ENCODE results near the gene WDPCP. TPM values are rescaled to one million over a fixed set of nuclear protein-coding genes. Genes with fewer than 3 reads are reported as not detected.

WDPCP gene
- total and polyA plus RNA-seq, 2 of the 8 experiments (the other 6 are each of a cell fraction or from before 2014, with no cell fraction given): 9.3 to 25.8 TPM

DNA sequence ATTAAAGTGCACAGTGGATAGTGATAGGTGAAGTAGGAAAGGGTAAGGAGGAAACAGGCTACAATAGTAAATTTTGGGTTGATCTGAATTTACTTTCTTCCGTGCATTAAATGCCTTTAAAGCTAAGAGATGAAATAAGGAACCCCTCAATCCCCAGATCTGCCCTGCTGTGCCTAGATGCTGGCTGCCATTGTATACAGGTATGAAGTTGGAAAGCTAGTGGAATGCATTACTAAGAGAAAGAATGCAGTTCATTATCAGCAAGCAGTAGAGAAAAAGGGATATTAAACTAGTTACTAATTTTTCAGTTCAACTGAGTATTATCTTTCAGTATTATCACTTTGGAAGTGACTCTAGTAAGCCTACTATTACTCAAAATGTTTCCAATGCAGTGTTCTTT, 93.3 kb downstream of the WDPCP start:
- H3K56ac ChIP-seq (replicated peaks; ENCODE audit: insufficient read length, low read depth, low read length): no peak overlapping the region
- no peak overlapping the region for H2BK20ac ChIP-seq (ENCODE audit: low read length)
- H4K8ac ChIP-seq (ENCODE audit: extremely low read depth, insufficient read depth, low read length): no peak overlapping the region
- no peak overlapping the region for H3K14ac ChIP-seq (ENCODE audit: insufficient read length)
- no peak overlapping the region for H4K5ac ChIP-seq (ENCODE audit: insufficient read length, low read depth, low read length)
- no peak overlapping the region for H3K4ac ChIP-seq (replicated peaks; ENCODE audit: insufficient read length, low read depth, low read length)
- no peak for FAIRE-seq
- peaks cover 0 to 16% of the 10 kb centered on the region in 2 experiments; a peak in 2 of 4 replicates for H3K79me2 ChIP-seq (ENCODE audit: control insufficient read depth in 1 of 2, insufficient read depth in 2 of 2, low read length in 2 of 2)
- no peaks in the 10 kb centered on the region for H3K23me2 ChIP-seq (ENCODE audit: low read depth, low read length)
- no peak for DNase-seq (ENCODE audit: low read depth in 1 of 2, low spot score in 2 of 2)
- H3K23ac ChIP-seq (ENCODE audit: insufficient read length): no peak overlapping the region
- H3K4me1 ChIP-seq (replicated peaks in 1 of 4; ENCODE audit: control insufficient read depth in 3 of 4, insufficient read depth in 4 of 4, low read length in 3 of 4): peaks cover 0 to 3% (median 2%) of the 10 kb centered on the region in 4 experiments; a peak in 3 of 7 replicates
- H2AFZ ChIP-seq (ENCODE audit: low read length): no peak overlapping the region
- ChIA-PET POLR2A (ENCODE audit: partially characterized antibody) (no interaction called here), CTCF (ENCODE audit: partially characterized antibody) (interaction anchor here (0.6 to 1.1 kb wide), 2 partner anchors 8 to 11 kb away, joined by 3 read pairs; no protein-coding TSS in a partner anchor)
- no peaks in the 10 kb centered on the region for H3K27me3 ChIP-seq (replicated peaks in 1 of 4; ENCODE audit: control insufficient read depth in 3 of 4, extremely low read depth in 1 of 4, insufficient read depth in 3 of 4, low read length in 3 of 4)
- H4K20me1 ChIP-seq (replicated peaks in 1 of 2; ENCODE audit: control insufficient read depth in 1 of 2, insufficient read depth in 2 of 2, low read length in 2 of 2): no peaks in the 10 kb centered on the region
- H2BK12ac ChIP-seq (ENCODE audit: low read depth, low read length): no peak overlapping the region
- H3K36me3 ChIP-seq (ENCODE audit: control insufficient read depth in 2 of 4, insufficient read depth in 4 of 4, low read length in 3 of 4): no peaks in the 10 kb centered on the region; a peak in 1 of 8 replicates
- H3K18ac ChIP-seq (ENCODE audit: extremely low read depth, low read length): no peak overlapping the region
- H3K4me3 ChIP-seq (ENCODE audit: extremely low read depth in 1 of 4, insufficient read depth in 2 of 4, low read depth in 3 of 4, low read length in 4 of 4): no peak overlapping the region
- H3K79me1 ChIP-seq (ENCODE audit: low read depth, low read length): no peaks in the 10 kb centered on the region
- 67% methylated on average over 1 of the region's 1 CpG; no CpG with 5 or more reads in 1 of the 2 experiments for WGBS, 2 experiments (ENCODE audit: extremely low coverage in 1 of 2, insufficient coverage in 1 of 2, insufficient read length in 1 of 2, insufficient replicate concordance in 2 of 2, low coverage in 1 of 2, low lambda C conversion rate in 2 of 2, missing lambda C conversion rate in 1 of 2)
- H3K27ac ChIP-seq (ENCODE audit: low read depth, low read length): no peak overlapping the region
- no peaks in the 10 kb centered on the region for H3K9me3 ChIP-seq (ENCODE audit: insufficient read depth in 2 of 2, low read depth in 1 of 2, low read length in 1 of 2)
- no peak overlapping the region for H2AK5ac ChIP-seq (ENCODE audit: low read depth, low read length)
- H4K91ac ChIP-seq (replicated peaks; ENCODE audit: insufficient read length, low read length): no peak overlapping the region
- no peak overlapping the region for H2BK15ac ChIP-seq (ENCODE audit: low read length)
- no peak overlapping the region for H2BK120ac ChIP-seq (replicated peaks; ENCODE audit: low read depth, low read length)
- no peak overlapping the region for H3K4me2 ChIP-seq (ENCODE audit: insufficient read depth in 1 of 2, low read depth in 2 of 2, low read length in 2 of 2)
- no peak overlapping the region for H2BK5ac ChIP-seq (ENCODE audit: low read depth, low read length)
- no peak overlapping the region for H3K9ac ChIP-seq (replicated peaks in 1 of 4; ENCODE audit: extremely low read depth in 1 of 4, low read depth in 3 of 4, low read length in 3 of 4)
- TF ChIP-seq CHD2 (IDR thresholded peaks at IDR 0.05; ENCODE audit: low read length): no peak
- TF ChIP-seq MAFK (IDR thresholded peaks at IDR 0.05; ENCODE audit: low read depth, low read length): no peak
- no peak for TF ChIP-seq POLR2AphosphoS5 (IDR thresholded peaks at IDR 0.05; ENCODE audit: low read depth, low read length)
- TF ChIP-seq SUZ12 (IDR thresholded peaks at IDR 0.05; ENCODE audit: low read length): no peak
